GM20000 (cell line): ENCODE results near the gene SH2D4B.

Experiments used
- DNase-seq: peaks from one replicate; pipeline ENCODE4 v3.0.0; 2012; ENCODE audit warnings: low spot score
- TF ChIP-seq, protein P1 (sequence below): IDR thresholded peaks from 2 replicates; pipeline ENCODE4 v1.5.1; 2012; ENCODE audit warnings: mild to moderate bottlenecking, control low read depth; ENCODE audit errors: extremely low read depth, missing control alignments

Gene SH2D4B

DNA sequence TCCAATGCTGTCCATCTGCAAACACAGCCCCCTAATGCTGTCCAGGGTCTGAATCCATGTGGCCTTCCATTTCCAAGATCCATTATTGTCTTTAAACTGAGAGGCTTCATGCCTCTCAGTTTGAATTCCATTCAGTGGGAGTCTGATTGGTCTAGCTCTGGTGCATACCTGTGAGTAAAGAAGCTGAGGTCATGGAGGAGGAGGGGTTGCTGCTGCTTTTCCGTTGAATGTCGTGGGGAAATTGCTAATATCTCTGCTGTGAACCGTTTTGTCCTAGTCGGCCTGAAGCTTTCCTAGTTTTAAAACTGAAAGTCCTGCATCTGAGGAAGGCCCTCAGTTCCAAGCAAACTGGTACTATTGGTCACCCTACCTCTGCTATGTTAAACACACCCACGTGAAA is 17.7 kb downstream of the SH2D4B start:
- TF ChIP-seq, protein P1, sequence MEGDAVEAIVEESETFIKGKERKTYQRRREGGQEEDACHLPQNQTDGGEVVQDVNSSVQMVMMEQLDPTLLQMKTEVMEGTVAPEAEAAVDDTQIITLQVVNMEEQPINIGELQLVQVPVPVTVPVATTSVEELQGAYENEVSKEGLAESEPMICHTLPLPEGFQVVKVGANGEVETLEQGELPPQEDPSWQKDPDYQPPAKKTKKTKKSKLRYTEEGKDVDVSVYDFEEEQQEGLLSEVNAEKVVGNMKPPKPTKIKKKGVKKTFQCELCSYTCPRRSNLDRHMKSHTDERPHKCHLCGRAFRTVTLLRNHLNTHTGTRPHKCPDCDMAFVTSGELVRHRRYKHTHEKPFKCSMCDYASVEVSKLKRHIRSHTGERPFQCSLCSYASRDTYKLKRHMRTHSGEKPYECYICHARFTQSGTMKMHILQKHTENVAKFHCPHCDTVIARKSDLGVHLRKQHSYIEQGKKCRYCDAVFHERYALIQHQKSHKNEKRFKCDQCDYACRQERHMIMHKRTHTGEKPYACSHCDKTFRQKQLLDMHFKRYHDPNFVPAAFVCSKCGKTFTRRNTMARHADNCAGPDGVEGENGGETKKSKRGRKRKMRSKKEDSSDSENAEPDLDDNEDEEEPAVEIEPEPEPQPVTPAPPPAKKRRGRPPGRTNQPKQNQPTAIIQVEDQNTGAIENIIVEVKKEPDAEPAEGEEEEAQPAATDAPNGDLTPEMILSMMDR, result no peak
- DNase-seq, result no peak

DNA sequence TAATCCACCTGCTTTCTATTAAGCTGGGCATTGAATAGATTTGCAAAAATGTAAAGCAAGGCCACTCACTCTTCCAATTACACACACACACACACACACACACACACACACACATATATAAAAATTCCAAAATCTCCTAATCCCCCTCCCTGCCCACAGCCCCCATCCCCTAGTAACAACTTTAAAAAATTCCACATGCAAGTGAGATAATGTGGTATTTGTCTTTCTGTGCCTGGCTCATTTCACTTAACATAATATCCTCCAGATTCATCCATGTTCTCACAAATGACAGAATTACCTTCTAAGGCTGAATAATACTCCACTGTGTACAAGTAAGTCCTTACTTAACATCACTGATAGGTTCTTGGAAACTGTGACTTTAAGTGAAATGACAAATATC is 24.2 kb downstream of the SH2D4B start:
- DNase-seq, result no peak
- TF ChIP-seq, protein P1, result no peak

DNA sequence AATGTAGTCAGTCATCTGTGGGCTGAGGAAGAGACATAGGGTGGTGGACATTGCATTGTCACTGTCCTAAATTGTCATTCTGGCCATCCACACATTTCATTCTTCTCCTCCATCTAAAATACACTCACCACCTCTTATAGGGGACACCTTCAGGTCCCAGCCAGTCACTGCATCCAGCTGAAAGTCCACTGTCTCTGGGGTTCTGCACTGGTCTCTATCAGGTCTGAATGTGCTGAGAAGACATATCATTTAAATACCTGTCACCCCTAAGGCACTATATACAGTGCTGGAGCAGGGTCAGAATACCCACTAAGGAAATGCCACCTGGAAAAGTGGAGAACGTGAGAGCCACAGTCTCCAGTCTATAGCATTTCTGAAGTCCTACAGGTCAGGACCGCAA is 29.6 kb downstream of the SH2D4B start:
- TF ChIP-seq, protein P1, result no peak
- no peak for DNase-seq

DNA sequence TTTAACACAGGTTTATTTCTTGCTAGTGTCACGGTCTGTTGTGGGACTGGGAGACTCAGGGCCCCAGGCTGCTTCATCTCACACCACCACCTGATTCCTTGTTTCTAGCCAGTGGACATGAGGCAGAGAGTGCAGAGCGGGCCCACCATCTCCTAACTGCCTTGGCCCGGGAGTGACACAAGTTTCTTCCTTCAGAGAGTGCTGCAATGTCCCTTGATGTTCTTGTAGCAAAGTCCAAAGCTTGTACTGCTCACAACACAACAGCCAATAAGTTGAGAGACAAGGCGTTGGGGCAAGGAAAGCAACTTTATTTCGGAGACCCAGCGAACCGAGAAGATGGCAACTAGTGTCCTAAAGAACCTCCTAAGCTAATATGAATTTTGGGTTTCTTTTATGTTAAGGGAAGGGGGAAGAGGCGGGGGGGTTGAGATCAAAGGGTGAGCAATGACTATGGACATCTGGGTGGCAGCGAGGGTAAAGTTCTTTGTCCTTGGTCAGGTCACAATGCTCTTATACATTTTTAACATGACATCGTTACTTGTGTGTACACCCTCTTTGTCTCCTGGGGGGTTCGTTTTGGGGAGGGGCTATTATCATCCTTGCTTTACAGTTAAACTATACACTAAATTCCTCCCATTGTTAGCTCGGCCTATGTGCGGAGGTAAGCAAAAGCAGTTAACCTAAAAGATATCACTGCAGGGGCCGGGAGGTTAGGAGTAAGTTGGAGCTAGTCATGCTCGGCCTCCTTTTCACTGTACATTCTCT is 31.6 kb downstream of the SH2D4B start:
- no peak for DNase-seq
- TF ChIP-seq, protein P1, result no peak

DNA sequence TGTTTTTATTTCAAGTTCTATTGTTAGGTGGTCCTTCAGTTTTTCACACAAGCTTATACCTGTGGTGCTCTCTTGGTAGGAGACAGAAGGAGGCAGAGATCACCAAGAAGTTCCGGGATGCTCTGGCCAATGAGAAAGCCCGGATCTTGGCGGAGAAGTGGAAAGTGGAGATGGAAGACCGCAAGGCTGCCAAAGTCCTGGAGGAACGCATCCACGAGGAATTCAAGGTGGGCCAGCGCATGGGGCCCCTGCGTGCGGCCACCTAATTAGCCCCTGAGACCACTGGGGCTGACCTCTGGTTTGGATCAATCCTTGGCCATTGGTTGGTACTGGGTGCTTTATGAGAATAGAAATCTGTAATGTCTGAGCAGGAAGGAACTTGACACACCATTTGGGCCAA is 33.6 kb downstream of the SH2D4B start:
- TF ChIP-seq, protein P1, result no peak
- DNase-seq, result no peak

DNA sequence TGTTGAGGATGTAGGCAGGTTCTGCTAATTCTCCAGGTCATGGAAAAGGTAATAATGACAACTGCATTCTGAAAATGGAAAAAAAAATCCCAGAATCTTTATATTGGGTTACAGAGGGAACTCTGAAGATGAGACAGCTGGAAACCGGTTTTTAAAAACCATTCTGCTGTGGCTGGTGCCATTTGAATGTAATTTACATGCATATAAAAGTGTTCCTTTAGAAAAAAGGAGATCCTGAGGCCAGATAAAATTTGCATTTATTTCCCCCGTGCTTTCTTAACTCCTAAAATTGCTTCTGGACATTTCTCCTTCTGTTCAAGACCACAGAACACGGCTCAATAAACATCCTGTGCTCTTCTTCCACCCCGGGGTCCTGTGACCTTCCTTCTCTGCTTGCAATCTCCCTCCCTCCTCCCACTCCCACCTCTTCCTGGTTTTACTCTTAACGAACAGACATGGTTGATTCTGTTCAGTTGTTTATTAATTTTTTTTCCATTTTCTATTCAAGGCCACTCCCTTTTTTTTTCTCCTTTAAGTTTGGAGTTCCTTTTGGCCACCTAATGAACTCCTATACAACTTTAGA is 41.6 kb downstream of the SH2D4B start:
- TF ChIP-seq, protein P1, result no peak
- no peak for DNase-seq

DNA sequence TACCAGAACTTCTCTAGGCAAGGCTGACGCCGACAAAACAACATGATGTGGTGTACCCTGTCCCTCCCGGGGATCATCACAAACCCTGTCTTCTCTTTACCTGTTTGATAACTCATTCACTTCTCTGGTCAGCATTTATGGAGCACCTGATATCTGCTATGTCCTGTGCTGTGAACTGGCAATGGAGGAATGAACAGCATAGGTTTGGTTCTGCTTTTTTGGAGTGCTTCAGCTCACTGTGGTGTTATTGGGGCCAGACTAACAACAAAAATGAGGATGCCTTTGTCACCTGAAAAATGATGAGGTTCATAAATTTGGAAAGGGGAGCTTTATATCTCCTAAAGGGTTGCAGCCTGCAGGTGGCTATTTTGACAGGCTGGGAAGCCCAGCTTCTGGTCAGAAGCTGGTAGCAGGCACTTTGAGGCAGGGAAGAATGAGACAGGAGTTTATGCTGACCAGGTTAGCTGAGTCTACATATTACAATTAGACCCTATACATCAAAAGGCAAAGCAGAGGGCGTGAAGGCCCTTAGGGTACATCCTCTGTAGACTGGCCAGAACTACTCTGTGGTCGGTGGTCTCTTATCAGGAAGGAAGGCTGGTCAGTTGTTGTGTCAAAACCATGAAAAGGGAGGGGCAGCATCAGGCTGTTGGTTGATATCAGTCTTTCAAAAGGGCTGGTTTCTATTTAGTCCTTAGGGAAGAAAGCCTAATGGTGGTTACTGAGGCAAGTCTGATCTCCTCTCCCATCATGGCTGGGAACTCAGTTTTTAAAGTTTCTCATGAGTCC is 42.3 kb downstream of the SH2D4B start:
- no peak for DNase-seq
- TF ChIP-seq, protein P1, result no peak
